Ramos (cell line): ENCODE data around the gene PRDM16.

ENCODE experiments used
- in situ Hi-C: fragments of 300-500 bp; cut with MboI; formaldehyde crosslinking; loops from one replicate; pipeline ENCODE4 v1.14.3; 2022; ENCODE audit warnings: low sequenced_read_pairs; ENCODE audit not compliant: unreplicated experiment

The PRDM16 gene

DNA sequence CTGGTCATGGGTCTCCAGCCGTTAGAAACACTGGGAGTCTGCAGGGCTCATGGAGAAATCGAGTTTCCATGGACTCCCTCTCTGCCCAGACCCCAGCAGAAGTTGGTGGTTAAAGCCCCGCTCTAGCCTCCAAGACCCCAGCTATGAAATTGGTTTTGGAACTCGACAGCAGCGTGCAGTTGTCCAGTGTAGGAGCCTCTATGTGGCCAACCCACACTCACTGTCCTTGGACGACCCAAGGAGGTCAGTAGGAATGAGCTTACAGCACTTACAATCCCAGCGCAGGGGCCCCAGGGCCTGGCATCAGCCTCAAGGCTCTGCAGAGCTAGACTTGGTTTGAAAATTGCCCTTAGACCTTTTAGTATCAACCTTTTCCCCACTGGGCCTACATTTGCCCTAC, 3.2 kb upstream of the PRDM16 start:
- in situ Hi-C loops = no loop called here

DNA sequence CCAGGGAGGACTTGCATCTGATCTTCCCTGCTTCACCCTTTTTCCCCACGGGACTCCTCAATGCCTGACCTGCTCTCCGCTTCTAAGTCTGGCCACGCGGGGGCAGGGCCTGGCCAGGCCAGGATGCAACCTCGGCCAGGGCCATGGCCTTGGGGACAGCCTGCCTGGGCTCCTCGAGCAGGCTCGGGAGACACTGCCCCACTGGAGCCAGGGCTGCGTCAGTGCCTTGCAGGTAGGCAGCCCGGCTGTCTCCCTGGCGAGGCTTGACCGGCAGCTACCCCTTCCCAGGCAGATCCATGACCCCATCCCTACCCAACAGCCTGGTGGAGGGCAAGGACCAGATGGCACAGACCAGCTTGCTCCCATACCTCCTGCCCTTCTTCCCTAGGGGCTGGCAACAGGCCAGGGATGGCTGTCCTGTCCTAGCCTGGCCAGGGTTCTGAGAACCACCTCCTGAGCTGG, 2.7 kb upstream of the PRDM16 start:
- in situ Hi-C loops = no loop called here

- in situ Hi-C loops = no loop called here
Observed at GRCh38 chr1:3066826-3067225, 2.2 kb upstream of the PRDM16 start.

DNA sequence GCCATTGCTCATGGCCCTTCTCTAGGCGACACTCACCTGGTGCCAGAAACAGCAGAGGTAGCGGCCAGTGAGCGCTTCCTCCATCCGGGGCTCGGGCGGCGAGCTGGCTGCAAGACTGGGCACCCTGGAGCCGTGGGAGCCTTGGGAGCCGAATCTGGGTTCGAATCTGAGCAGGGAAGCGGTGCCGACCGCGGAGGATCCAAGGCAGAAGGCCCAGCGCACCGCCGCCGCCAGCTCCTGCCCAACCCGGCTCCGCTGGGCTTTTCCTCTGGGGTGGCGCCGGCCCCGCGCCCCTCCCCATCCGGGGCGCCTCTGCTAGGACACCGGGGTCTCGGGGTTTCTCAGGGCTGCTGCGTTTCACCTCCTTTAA, 1.7 kb upstream of the PRDM16 start:
- in situ Hi-C loops = no loop called here

DNA sequence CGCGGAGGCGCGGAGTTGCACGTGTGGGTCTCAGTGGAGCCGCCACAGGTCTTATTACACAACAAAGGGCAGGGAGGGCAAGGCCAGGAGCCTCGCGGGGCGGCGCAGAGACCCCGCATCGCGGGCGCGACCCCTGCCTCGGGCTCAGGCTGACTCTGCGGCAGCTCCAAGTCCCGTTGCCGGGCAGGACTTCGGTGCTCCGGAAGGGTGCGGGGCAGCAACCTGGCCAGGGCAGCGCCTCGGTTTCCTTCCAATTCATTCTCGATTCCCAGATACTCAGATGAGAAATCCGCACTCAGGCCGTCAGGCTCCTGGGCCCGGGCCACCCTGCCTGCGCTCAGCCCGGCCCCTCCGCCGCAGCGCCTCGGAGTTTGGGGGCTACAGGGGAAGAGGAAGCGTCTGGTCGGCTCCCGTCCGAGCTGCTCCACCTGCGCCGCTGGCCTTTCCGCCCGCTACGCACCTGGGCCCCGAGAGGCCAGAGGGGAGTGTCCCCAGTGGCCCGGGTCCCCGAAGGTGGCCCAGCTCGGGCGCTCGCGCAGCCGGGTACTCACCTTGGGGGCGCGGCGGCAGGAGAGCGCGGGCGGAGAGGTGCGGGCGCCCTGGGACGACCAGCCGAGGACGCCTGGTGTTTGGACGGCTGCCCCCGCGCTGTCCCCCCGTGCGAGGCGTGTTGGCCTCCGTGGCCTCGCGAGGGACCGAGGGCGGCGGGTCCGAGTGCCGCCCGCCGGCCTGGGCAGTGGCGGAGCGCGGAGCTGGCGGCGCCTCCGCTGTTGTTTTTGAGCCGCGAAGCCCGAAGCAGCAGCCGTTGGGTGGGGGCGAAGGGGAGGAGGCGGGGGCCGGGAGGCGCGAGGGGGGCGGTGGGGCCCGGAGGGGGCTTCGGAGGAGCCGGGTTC, 1.1 kb upstream of the PRDM16 start:
- in situ Hi-C loops = no loop called here

DNA sequence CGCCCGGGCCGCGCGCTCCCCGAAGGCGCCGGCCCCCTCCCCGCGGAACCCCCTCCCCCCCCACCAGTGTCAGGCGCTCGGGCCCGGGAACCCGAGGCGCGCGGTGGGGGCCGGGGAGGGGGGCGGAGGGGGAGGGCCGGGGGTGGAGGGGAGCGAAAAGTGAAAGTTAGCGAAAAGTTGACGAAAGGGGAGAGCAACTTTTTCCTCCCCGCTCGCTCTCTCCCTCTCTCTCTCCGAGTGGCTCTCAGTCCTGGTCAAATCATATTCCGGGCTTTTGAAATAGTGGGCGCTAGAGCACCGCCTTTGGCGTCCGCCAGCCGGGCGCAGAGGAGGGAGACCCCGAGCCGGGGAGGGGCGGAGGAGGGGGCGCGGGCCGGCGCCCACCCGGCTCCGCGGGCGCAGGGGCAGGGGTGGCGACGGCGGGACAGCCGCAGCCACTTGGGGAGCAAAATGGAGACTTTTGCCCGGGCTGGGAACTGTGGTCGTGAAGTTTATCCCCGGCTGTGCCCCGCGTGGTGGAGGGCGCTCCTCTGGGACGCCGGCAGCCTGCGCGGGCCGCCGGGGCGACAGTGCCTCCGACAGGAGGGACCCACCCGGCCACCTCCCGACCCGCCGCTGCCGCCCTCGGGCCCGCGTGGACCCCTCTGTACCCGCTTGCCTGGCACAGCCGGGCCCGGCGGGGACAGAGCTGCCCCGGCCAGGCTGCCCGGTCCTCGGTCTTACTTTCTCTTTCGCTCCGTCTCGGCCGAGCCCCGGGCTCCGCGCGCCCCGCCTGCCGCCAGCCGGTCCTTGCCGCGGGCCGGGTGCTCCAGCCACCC, 697 bp downstream of the PRDM16 start:
- in situ Hi-C loops = no loop called here

DNA sequence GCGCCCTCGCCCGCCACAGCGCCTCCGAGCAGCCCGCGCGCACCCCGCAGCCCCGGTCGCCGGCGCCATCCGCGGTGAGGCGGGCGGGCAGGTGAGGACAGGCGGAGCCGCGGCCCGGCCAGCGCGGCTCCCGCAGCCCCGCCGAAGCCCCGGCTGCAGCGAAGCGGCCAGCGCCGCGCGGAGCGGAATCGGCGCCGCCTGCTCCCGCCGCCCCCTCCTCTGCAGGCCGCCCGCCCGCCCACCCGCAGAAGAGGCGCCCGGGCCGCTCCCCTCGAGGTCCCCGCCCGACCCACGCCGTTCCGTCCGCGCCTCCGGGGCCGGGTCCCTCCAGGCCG, 1.3 kb downstream of the PRDM16 start:
- in situ Hi-C loops = no loop called here

- in situ Hi-C loops = no loop called here
Observed at GRCh38 chr1:3070644-3071564, 1.9 kb downstream of the PRDM16 start.

- in situ Hi-C loops = no loop called here
Observed at GRCh38 chr1:3071565-3072390, 2.8 kb downstream of the PRDM16 start.

GRCh38 chr1:3072391-3073185, 3.6 kb downstream of the PRDM16 start:
- in situ Hi-C loops = no loop called here

GRCh38 chr1:3073186-3073488, 4.1 kb downstream of the PRDM16 start:
- in situ Hi-C loops = no loop called here

GRCh38 chr1:3073489-3074296, 4.7 kb downstream of the PRDM16 start:
- in situ Hi-C loops = no loop called here

- in situ Hi-C loops = no loop called here
Observed at GRCh38 chr1:3074297-3074741, 5.3 kb downstream of the PRDM16 start.

DNA sequence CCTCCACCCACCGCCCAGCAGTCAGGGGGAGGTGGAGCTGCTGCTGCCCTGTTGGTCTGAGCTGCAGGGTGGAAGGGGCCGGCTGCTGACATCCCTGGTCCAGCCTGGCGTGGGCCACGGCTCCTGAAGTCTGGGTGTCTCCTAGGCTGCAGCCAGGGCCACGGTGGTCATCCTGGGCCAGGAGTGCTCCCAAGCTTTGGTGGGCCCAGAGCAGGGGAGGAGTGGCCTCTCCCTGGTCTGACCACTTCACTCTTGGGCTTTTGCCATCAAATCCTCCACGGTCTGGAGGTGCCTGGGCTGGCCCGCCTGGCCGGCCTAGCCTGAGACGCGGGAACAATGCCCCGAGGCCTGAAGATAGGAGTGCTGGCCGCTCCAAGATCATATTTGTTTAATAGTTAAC, 5.8 kb downstream of the PRDM16 start:
- in situ Hi-C loops = no loop called here

- in situ Hi-C loops = no loop called here
Observed at GRCh38 chr1:3075666-3076362, 6.8 kb downstream of the PRDM16 start.

DNA sequence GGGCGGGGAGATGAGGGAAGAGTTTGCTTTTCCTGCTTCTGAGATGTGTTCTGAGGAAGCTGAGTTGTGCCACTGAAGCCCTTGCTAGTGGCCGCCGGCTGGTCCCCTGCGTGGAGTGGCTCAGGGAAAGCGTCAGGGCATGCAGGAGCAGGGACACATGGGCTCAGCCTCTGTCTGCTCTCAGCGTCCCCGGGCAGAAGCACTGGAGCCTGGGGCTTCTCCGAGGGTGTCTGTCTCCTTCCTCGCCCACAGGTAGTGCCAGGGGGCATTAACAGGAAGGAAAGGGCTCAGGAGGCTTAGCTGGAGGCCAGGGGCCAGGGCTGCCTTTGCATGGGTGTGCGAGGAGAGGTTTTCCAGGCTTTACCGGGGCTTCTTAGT, 7.3 kb downstream of the PRDM16 start:
- in situ Hi-C loops = no loop called here

DNA sequence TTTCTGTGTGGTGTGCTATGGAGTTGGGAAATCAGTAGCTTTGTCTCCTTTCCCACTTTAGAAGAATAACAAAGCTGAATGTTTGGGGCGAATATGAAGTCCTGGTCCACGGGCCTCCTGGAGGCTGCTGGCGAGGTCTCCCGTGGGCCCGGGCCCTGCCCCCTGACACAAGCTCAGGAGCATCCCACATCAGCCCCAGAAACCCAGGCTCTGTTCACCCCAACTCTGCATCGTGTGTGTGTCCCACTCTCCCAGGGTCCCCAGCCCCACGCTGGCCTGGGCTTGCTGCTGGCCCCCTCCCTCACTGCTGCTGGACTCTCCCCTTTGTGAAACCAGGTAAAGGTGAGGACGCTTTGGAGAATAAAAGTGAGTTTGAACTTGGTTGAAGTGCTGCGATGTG, 8.1 kb downstream of the PRDM16 start:
- in situ Hi-C loops = no loop called here

GRCh38 chr1:3077561-3077960, 8.6 kb downstream of the PRDM16 start:
- in situ Hi-C loops = no loop called here
